Caki2 (cell line): Measurements from ENCODE around the gene RBM22. TPM values are rescaled to one million over a fixed set of nuclear protein-coding genes. Genes with fewer than 3 reads are reported as not detected.

Experiments
- DNase-seq: peaks from one replicate; pipeline ENCODE4 v3.0.0-alpha.2; 2015; ENCODE audit warnings: low read depth
- in situ Hi-C: cut with HindIII; loops from 2 replicates; pipeline ENCODE4 v1.10.0; 2016; ENCODE audit warnings: low sequenced_read_pairs, low pct_unique_long_range_greater_than_20kb, mixed read lengths
- total RNA-seq: library from RNA; depleted of rRNA; stranded (reverse); fragments of >200 nt; shearing (Covaris generic); gene quantifications from 2 replicates; pipeline ENCODE4 v1.2.3, GENCODE V29; 2014; ENCODE audit warnings: low replicate concordance

The RBM22 gene
- total RNA-seq, 1 experiment from 2014 or later: 21.7 TPM

GRCh38 chr5:150658121-150658520 is 42.7 kb downstream of the RBM22 start:
- no peak for DNase-seq
- in situ Hi-C loops: no loop called here

- in situ Hi-C loops: no loop called here
- DNase-seq: peak; percentile 56
Observed at GRCh38 chr5:150656191-150657132, 44.4 kb downstream of the RBM22 start.

GRCh38 chr5:150655221-150655620 is 45.6 kb downstream of the RBM22 start:
- DNase-seq: no peak
- in situ Hi-C loops: no loop called here

- in situ Hi-C loops: no loop called here
- no peak for DNase-seq
Observed at GRCh38 chr5:150653762-150654556, 46.9 kb downstream of the RBM22 start.

GRCh38 chr5:150653145-150653761 is 47.6 kb downstream of the RBM22 start:
- in situ Hi-C loops: no loop called here
- no peak for DNase-seq

- in situ Hi-C loops: no loop called here
- no peak for DNase-seq
Observed at GRCh38 chr5:150651924-150652671, 48.8 kb downstream of the RBM22 start.

- DNase-seq: no peak
- in situ Hi-C loops: no loop called here
Observed at GRCh38 chr5:150651382-150651781, 49.5 kb downstream of the RBM22 start.

GRCh38 chr5:150650021-150651006 is 50.5 kb downstream of the RBM22 start:
- no peak for DNase-seq
- in situ Hi-C loops: no loop called here

GRCh38 chr5:150649108-150650020 is 51.5 kb downstream of the RBM22 start:
- in situ Hi-C loops: no loop called here
- no peak for DNase-seq

- in situ Hi-C loops: no loop called here
Observed at GRCh38 chr5:150648294-150649107, 52.4 kb downstream of the RBM22 start.

GRCh38 chr5:150647275-150648251 is 53.3 kb downstream of the RBM22 start:
- DNase-seq: no peak
- in situ Hi-C loops: no loop called here

More at GRCh38 chr5:150648294-150649107, 52.4 kb downstream of the RBM22 start:
- no peak for DNase-seq

GRCh38 chr5:150645070-150645700 is 55.7 kb downstream of the RBM22 start:
- in situ Hi-C loops: no loop called here
- DNase-seq: peak; percentile 80

GRCh38 chr5:150644514-150644913 is 56.3 kb downstream of the RBM22 start:
- no peak for DNase-seq
- in situ Hi-C loops: no loop called here

GRCh38 chr5:150644058-150644457 is 56.8 kb downstream of the RBM22 start:
- in situ Hi-C loops: no loop called here
- DNase-seq: peak; percentile 27
